Gastrocnemius medialis (tissue), 4 donors: ENCODE measurements around the gene FCHO2.

Source experiments
- POLR2A ChIP-seq, 2 donors: fragments of 450-650 bp; IDR thresholded peaks; one replicate each; pipeline ENCODE4 v1.6.1; 2017; ENCODE audit warnings: antibody characterized with exemption in 2 of 2, mild to moderate bottlenecking in 2 of 2, moderate library complexity in 2 of 2
- TF ChIP-seq, protein P1 (sequence below), 5 experiments: fragments of 450-650 bp in 3 of 5; fragments of 200-600 bp in 2 of 5; sonication (generic) in 2 of 5; IDR thresholded peaks in 4 of 5; conservative IDR thresholded peaks in 1 of 5; 1 replicate in 4 of 5; 2 replicates in 1 of 5; pipeline ENCODE4 v1.5.1; 2016 to 2019; ENCODE audit warnings: antibody characterized with exemption in 5 of 5, mild to moderate bottlenecking in 3 of 5, moderate library complexity in 3 of 5

DNA sequence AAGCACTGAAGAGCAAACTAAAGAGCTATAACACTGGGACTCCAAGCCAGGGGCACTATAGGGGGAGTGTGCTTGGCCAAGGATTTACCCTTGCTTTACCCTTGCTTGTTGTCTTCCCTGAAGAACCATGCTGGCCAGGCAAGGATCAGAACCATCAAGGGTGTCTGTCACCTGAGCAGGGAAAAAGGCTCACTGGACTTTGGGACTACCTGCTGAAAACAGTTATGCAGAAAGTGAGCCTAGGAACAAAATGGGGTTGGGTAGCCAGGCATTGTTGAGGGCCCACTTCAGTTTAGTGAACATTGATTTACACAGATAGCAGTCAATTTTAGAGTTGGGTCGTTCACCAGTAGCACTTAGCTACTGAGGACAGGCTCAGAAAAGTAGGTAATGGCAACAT lies 156.5 kb downstream of the FCHO2 start:
- TF ChIP-seq, protein P1, sequence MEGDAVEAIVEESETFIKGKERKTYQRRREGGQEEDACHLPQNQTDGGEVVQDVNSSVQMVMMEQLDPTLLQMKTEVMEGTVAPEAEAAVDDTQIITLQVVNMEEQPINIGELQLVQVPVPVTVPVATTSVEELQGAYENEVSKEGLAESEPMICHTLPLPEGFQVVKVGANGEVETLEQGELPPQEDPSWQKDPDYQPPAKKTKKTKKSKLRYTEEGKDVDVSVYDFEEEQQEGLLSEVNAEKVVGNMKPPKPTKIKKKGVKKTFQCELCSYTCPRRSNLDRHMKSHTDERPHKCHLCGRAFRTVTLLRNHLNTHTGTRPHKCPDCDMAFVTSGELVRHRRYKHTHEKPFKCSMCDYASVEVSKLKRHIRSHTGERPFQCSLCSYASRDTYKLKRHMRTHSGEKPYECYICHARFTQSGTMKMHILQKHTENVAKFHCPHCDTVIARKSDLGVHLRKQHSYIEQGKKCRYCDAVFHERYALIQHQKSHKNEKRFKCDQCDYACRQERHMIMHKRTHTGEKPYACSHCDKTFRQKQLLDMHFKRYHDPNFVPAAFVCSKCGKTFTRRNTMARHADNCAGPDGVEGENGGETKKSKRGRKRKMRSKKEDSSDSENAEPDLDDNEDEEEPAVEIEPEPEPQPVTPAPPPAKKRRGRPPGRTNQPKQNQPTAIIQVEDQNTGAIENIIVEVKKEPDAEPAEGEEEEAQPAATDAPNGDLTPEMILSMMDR (IDR thresholded peaks at IDR 0.05 in 4 of 5, conservative IDR thresholded peaks at IDR 0.05 in 1 of 5) = no peak
- TF ChIP-seq POLR2A (IDR thresholded peaks at IDR 0.05) = no peak
